H1 (cell line): ENCODE data around the gene CIPC. TPM values are rescaled to one million over a fixed set of nuclear protein-coding genes. Genes with fewer than 3 reads are reported as not detected.

Experiments
- HDAC6 ChIP-seq: IDR thresholded peaks from one replicate; pipeline ENCODE4 v1.7.1; 2012; ENCODE audit warnings: low read depth, mild to moderate bottlenecking, inconsistent platforms, low read length, moderate library complexity
- polyA plus RNA-seq, 7 experiments: library from polyadenylated mRNA; depleted of rRNA in 3 of 7; stranded (reverse) in 5 of 7; unstranded in 2 of 7; fragments of >200 nt in 5 of 7; fragments of 200-250 nt in 2 of 7; gene quantifications; 1 replicate in 5 of 7; 2 replicates in 1 of 7; 4 replicates in 1 of 7; pipeline versions ENCODE4 v1.2.1 to v1.2.3, GENCODE V29; 2011 to 2013; ENCODE audit warnings: missing spikeins in 2 of 7, mixed read lengths in 2 of 7
- total RNA-seq: library from RNA; stranded (reverse); fragmentation: NEBNext Ultra II Directional; extraction: Animal tissue kit (Norgen Biotek cat#: 25700); gene quantifications from 2 replicates; pipeline ENCODE4 v1.2.1, GENCODE V29; 2021

CIPC gene
- total and polyA plus RNA-seq, 2 of the 8 experiments (the other 6 are each of a cell fraction or from before 2014, with no cell fraction given) = 13.9 to 32.7 TPM

DNA sequence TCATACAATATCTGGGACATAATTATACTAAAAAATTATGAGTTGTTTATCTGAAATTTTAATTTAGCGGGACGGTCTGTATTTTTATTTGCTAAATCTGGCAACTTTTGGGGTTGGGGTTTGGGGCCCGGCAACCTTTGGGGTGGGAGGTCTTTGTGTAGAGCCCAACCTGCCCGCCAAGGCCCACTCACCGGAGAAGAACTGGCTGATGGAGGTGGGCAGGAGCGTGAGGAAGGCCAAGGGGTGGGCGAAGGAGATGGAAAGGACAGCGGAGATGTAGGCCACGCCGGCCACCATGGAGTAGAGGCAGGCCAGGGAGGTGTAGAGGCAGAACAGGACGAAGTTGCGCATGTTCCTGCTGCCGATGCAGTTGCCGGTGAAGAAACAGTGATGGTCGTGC is 41.0 kb downstream of the CIPC start (continued):
- no peak for TF ChIP-seq HDAC6
